ENCODE results near the gene SERPINA6.
"Not testable (repeated sequence)": the region's sequence is repeated elsewhere in the genome, so short reads cannot be mapped to it uniquely, and the experiment has no call there.

The SERPINA6 gene

DNA sequence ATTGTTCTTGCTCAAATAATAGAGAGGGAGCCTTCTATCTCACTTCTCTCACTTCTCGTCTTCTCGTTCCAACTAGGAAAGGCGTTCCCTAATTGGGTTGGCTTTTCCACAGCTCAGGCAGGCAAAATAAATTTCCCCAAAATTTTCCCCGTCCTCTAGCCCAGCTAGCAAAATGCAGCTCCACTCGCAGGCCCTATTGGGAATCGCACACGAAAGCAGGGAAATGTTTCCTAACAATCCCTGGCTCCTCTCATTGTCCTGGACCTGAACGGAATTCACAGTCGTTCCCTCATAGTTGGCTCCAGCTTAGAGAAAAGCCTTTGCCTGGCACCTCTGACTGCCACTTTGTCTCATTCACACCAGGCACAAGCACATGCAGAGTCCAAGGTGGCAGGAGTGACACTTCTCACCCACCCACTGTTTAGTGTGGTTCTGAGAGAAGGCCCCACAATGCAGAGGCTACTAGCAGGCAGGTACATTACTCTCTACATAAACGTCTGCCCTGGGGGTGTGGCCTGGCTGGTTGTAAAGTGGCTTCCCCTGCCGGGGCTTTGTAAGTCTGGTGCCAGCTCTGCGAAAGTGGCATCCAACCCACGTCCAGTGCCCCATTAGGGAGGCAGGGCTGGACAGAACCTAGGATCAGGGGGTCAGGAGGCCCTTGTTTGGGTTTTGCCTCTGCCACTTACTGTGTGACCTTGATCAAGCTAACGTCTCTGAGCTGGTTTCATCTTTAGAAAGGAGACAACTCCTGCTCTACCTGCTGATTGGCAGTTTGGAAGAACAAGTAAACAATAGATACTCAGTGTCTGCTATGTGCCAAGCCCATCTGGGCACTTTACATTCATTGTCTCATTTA is 34.3 kb downstream of the SERPINA6 start:
- no peak for TF ChIP-seq CTCF (IDR thresholded peaks at IDR 0.05; ENCODE audit: borderline replicate concordance, control extremely low read depth, extremely low read depth, insufficient read depth, missing control alignments)
- DNase-seq (ENCODE audit: low spot score), result no peak
- in situ Hi-C loops (cut with MboI; ENCODE audit: low sequenced_read_pairs, unreplicated experiment), result no loop called here

- TF ChIP-seq CTCF (IDR thresholded peaks at IDR 0.05; ENCODE audit: borderline replicate concordance, control extremely low read depth, extremely low read depth, insufficient read depth, missing control alignments), result no peak
- no peak for DNase-seq (ENCODE audit: low spot score)
- in situ Hi-C loops (cut with MboI; ENCODE audit: low sequenced_read_pairs, unreplicated experiment), result no loop called here
Measured at GRCh38 chr14:94285158-94285557, 38.0 kb downstream of the SERPINA6 start.

DNA sequence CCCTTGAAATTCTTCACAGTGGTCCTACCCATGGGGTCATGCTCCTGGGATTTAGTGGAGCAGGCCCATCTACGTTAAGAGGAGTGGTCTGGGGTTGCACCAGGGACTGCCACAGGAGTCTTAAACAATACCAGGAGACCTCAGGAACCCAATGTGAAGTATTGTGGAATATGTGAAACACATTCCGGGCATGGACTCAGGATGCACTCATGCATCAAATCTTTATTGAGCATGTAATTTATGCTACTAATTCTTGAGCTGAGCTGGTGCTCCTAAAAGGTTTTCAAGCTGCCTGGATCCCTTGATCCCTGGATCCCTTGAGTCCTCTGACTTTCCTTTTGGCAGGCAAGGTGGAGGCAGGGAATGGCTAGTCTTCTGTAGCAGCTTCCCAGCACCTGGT is 38.9 kb downstream of the SERPINA6 start:
- no peak for DNase-seq (ENCODE audit: low spot score)
- in situ Hi-C loops (cut with MboI; ENCODE audit: low sequenced_read_pairs, unreplicated experiment), result no loop called here
- no peak for TF ChIP-seq CTCF (IDR thresholded peaks at IDR 0.05; ENCODE audit: borderline replicate concordance, control extremely low read depth, extremely low read depth, insufficient read depth, missing control alignments)

DNA sequence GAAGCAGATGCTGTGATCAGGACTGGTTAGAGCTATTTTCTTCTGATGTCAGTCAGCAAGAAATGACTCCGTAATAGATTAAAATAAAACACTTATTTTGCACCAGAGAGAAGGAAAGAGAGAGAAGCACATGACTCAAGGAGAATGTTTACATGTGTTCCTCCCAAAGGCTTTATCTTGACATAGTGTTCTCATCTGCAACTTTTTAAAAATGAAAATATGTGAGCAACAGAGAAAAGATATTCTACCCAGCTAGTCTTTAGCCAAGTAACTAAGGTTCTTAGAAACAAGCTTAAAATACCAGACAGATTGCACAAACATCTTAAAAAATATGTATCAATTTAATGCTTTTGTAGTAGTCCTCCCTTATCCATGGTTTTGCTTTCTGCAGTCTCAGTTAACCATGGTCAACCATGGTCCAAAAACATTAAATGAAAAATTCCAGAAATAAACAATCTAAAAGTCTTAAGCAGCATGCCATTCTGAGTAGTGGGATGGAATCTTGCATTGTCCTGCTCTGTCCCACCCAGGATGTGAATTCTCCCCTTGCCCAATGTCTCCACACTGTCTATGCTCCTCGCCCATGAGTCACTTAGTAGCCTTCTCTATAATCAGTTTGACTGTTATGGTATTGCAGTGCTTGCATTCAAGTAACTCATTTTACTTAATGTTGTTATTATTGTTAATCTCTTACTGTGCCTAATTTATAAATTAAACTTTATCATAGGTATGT is 40.0 kb downstream of the SERPINA6 start:
- no peak for TF ChIP-seq CTCF (IDR thresholded peaks at IDR 0.05; ENCODE audit: borderline replicate concordance, control extremely low read depth, extremely low read depth, insufficient read depth, missing control alignments)
- in situ Hi-C loops (cut with MboI; ENCODE audit: low sequenced_read_pairs, unreplicated experiment), result no loop called here
- DNase-seq (ENCODE audit: low spot score), result no peak

DNA sequence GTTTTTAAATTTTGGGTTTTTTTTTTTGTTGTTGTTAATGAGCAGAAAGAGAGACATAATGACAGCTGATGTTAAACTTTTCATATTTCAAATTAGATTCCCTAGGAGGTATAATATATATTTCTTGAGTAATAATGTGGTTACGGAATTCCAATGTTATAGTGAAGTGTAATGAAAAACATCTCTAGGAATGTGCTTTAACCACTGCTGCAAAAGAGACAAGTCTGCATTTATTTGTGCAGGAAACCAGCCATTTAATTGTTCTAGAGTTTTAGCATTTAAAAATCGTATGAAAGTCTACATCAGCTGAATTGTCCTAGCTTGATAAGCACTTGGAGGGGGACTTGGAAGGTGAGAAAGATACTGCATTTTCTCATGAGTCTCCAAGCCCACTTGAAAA is 44.4 kb downstream of the SERPINA6 start:
- DNase-seq (ENCODE audit: low spot score), result no peak
- TF ChIP-seq CTCF (IDR thresholded peaks at IDR 0.05; ENCODE audit: borderline replicate concordance, control extremely low read depth, extremely low read depth, insufficient read depth, missing control alignments), result no peak
- in situ Hi-C loops (cut with MboI; ENCODE audit: low sequenced_read_pairs, unreplicated experiment), result no loop called here

DNA sequence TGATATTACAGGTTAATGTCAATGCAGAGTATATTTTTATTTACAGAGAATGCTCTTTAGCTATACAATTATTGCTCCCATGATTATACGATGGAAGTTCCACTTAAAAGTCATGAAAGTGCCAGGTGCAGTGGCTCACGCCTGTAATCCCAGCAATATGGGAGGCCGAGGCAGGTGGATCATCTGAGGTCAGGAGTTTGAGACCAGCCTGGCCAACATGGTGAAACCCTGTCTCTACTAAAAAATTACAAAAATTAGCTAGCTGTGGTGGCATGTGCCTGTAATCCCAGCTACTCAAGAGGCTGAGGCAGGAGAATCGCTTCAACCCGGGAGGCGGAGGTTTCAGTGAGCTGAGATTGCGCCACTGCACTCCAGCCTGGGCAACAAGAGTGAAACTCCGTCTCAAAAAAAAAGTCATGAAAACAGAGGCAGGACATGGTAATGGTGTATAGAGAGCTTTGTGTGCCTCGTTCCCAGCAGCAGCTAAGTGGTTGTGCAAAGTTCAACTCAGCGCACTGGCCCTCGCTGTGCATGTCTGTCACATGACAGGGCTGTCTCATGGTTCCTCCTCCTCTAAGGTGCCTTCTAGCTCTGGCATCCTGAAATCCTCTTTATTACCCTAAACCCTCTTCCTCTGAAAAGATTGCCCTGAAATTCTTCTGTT is 46.1 kb downstream of the SERPINA6 start:
- DNase-seq (ENCODE audit: low spot score); in situ Hi-C loops (cut with MboI; ENCODE audit: low sequenced_read_pairs, unreplicated experiment): not testable (repeated sequence)
